Measurements from ENCODE around the gene SLC25A48.

DNA sequence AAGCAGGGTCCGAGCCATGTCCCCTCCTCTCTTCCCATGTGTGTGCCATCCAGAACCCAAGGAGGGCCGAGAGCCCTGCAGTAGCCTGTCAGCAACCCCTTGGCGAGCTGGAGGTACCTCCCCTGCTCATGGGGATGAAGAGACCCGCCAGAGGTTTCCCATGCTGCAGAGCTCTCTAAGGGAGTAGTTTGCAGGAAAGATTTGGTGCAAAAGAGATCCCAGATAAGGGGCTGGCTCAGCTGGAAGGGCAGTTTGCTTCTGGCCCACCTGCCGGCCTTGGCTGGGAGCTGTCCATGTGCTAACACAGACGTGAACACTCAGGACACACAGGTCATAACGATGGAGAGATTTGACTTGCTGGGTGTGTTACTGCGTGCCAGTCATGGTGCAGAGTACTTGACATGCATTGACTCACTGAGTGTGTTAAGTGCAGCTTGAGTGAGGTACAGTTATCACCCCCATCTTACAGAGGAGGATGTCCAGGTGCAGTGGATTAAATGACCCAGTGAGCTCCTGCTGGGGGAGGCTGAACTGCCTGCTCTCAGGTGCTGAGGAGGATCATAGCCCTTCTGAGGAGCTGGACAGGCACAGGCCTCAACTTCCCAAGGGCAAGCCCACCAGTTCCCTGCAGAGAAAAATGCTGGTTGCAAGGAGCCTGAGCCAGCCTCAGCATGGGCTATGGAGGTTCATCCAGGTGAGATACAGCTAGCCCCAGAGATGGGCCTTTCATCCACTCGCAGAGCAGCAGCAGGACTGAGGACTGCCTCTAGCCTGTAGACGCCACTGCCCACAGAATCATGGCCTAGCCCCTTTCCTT lies 6.3 kb upstream of the SLC25A48 start:
- TF ChIP-seq, protein P1, sequence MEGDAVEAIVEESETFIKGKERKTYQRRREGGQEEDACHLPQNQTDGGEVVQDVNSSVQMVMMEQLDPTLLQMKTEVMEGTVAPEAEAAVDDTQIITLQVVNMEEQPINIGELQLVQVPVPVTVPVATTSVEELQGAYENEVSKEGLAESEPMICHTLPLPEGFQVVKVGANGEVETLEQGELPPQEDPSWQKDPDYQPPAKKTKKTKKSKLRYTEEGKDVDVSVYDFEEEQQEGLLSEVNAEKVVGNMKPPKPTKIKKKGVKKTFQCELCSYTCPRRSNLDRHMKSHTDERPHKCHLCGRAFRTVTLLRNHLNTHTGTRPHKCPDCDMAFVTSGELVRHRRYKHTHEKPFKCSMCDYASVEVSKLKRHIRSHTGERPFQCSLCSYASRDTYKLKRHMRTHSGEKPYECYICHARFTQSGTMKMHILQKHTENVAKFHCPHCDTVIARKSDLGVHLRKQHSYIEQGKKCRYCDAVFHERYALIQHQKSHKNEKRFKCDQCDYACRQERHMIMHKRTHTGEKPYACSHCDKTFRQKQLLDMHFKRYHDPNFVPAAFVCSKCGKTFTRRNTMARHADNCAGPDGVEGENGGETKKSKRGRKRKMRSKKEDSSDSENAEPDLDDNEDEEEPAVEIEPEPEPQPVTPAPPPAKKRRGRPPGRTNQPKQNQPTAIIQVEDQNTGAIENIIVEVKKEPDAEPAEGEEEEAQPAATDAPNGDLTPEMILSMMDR (IDR thresholded peaks at IDR 0.05): no peak
- no peak for TF ChIP-seq POLR2A (IDR thresholded peaks at IDR 0.05)
